NCI-H146 treated with DMSO at 0.1 percent for 48 hours (cell line): ENCODE results near the gene EXOC2.

Source experiments
- DNase-seq: peaks from one replicate; lab custom pipeline; 2025; ENCODE audit not compliant: unreplicated experiment; lab: John Stamatoyannopoulos, UW

EXOC2 gene

GRCh38 chr6:692858-693722 is at the start of gene EXOC2:
Gene EXOC2 (minus strand): TSS chr6:693139. CDS start chr6:637818, 55,321 bp downstream.
- DNase-seq: peak; percentile 62

DNA sequence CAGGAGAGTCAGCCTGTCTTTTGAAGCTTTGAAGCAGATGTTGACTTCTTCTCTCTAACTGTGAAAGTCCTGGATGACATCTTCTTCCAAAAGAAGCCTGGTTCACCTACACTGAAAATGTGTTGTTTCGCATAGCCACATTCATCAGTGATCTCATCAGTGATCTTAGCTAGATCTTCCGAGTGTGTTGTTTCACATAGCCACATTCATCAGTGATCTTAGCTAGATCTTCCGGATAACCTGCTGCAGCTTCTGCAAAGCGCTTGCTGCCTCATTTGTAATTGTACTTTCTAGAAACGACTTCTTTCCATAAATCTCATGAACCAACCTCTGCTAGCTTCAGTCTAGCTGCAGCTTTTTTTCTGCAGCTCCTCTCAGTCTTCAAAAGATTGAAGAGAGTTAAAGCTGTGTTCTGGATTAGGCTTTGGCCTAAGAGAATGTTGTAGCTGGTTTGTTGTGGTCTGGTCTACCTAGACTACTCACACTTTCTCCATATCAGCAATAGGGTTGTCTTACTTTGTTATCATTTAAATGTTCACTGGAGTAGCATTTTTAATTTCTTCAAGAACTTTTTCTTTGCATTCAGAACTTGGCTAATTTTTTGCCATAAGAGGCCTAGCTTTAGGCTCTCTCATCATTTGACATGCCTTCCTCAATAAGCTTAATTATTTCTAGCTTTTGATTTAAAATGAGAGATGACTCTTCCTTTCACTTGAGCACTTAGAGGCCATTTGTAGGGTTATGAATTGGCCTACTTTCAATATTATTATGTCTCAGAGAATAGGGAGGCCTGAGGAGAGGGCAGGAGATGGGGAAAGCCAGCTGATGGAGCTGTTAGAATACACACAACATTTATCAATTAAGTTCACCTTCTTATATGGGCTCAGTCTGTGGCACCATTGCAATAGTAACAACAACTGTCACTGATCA is 48.7 kb upstream of the EXOC2 start:
- no peak for DNase-seq

GRCh38 chr6:736657-737446 is 43.9 kb upstream of the EXOC2 start:
- DNase-seq: no peak

DNA sequence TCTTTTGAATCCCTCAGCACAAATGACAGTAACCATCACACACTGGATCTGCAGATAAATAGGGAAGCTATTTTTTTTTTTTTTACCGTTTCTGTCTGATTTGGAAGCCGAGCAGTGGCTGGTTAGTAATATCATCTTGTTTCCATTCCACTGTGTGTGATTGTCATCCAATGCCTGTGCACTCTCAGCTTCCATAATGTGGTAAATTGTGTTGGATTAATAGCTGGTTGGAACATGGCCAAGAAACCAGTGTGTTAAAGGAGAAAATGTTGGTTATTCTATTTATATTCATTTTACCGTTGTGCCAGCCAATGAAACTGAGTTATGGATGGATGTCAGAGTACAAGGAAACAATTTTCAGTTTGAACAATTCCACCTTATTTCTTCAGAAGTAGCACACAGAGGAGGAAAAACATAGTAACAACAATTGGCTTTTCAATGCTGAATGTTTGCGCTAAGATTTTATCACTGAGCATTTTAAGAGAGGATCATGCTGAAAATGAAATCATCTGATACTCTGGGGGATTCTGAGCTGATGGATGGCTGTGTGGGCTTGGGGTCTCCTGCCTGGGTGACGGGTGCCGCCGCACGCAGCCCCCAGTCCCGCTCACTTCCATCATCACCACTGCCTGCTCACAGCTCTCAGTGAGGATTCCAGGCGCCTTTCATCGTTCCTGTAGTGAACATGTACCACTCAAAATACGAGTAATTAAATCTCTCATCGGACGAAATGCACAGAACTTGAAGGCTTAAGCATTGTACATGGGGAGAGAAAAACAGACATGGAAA is 40.7 kb upstream of the EXOC2 start:
- DNase-seq: no peak

DNA sequence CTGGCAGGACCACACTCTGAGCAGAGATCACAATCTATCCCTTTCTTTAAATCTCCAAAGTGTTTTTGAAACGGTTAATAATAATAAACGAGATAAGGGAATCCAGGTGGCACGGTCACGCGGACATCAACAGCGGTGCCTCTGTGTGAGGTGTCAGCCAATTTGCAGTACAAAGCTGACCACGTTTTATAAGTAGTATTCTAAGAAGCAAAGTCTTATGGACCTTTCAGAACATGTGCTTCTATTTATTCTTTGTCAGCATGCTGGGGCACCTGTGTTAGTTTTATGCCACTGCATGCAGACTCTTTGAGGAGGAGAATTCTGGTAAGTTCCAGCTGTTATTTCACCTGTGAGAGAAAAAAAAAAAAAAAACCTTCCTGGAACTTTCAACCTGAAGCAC is 39.0 kb upstream of the EXOC2 start:
- DNase-seq: no peak

GRCh38 chr6:729606-730320 is 36.8 kb upstream of the EXOC2 start:
- DNase-seq: no peak

DNA sequence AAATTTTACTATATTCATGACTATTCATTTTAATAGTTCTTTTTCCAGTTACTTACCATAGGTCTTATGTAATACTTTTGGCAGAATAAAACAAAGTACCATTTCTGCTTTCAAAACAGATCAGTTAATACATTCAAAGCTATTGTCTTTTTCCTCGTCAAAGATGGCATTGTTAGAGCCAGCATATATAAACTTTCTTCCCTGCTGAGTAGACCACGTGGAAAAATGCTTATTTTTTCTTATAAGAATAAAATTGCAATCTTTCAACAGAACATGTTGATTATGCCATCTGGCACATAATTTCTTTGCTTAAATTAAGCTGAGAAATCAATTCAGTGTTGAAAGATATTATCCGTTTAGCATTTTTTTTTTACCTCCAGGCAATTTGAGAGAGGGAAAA is 34.9 kb upstream of the EXOC2 start:
- no peak for DNase-seq

DNA sequence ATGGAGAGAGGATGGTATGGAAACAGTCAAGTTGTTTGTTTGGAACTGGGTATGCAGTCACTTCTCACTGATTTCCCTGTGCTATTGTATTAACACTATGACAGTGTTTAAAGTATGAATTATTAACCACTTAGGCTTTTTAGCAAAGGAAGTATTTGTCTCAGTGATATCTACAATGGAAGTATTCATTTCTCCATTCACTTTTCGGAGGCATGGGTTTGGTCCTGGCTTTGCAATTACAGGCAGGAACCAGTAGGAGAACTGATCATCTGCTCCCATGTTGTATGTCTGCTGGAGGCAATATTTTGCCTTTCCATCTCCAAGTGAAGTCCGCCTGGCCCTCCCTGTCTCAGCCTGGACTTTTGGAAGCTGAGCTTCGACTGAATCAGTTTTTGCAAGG is 30.6 kb upstream of the EXOC2 start:
- no peak for DNase-seq

DNA sequence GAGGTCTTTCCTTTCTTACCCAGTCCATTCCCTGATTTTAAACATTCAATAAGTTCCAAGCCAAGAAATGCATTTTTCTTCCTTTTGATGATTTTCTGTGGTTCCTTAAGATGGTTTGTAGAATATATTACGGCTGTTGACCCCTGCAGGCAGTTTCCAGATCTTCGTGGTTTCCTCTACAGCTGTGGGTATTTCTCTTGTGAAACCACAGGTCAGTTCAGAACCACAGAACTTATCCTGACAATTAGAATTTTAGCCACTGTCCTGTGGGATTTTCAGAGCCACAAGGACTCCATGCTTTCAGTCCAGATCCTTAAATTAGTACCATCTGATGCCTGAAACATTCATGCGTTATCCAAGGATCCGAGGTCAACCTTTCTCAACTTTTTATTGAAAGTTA is 29.7 kb upstream of the EXOC2 start:
- DNase-seq: no peak

- DNase-seq: peak; percentile 23
Observed at GRCh38 chr6:722077-722524, 29.2 kb upstream of the EXOC2 start.

- DNase-seq: no peak
Observed at GRCh38 chr6:718345-718744, 25.4 kb upstream of the EXOC2 start.

DNA sequence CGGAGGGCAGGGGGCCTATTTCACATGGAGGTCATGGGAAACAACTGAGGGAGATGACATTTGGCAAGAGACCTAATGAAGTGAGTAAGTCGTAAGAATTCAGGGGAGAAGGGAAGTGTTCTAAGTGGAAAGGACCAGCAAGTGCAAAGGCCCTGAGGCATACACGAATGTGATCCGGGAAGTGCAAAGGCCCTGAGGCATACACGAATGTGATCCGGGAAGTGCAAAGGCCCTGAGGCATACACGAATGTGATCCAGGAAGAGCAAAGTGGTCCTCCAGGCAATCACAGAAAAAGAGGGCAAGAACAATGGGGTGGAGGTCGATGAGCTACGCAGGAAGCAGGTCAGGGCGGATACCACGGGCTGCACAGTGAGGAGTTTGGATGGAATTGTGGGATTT is 24.2 kb upstream of the EXOC2 start:
- no peak for DNase-seq

GRCh38 chr6:715709-716491 is 23.0 kb upstream of the EXOC2 start:
- DNase-seq: no peak

- DNase-seq: no peak
Observed at GRCh38 chr6:714100-714499, 21.2 kb upstream of the EXOC2 start.

DNA sequence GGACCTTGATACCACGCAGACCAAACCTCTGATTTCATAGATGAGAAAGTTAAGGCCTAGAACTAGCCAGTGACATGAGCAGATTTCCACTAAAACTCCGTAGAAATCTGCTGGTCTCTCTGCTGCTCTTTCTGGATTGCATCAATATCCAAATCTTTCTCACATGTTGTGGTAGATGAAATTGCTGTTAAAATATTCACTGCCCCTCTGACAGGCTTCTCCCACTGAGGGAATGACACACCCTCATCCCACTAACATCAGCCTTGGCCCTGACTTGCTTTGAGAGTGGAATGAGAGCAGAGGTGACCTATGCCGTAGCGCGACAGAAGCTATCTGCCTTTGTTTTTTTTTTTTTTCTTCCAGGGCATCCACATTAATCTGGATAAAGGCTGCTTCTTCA is 20.4 kb upstream of the EXOC2 start:
- DNase-seq: no peak

- no peak for DNase-seq
Observed at GRCh38 chr6:712805-713204, 19.9 kb upstream of the EXOC2 start.

DNA sequence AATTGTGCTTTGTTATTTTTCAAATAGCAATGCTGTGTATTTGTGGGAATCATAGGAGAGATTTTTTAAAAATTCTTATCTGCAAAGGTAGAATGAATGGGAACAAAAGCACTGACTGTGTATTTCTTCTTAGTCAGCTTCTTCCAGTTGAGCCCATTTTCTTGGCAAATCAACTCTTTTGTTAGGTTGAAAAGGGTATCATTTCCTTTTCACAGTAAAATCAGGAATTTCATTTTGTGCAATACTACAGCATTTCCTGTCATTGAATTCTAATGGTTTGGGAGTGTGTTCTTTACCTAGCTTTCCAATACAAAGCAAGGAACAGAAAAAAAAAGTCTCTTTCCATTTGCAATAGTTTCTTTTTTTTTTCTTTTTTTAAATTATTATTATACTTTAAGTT is 19.0 kb upstream of the EXOC2 start:
- no peak for DNase-seq

DNA sequence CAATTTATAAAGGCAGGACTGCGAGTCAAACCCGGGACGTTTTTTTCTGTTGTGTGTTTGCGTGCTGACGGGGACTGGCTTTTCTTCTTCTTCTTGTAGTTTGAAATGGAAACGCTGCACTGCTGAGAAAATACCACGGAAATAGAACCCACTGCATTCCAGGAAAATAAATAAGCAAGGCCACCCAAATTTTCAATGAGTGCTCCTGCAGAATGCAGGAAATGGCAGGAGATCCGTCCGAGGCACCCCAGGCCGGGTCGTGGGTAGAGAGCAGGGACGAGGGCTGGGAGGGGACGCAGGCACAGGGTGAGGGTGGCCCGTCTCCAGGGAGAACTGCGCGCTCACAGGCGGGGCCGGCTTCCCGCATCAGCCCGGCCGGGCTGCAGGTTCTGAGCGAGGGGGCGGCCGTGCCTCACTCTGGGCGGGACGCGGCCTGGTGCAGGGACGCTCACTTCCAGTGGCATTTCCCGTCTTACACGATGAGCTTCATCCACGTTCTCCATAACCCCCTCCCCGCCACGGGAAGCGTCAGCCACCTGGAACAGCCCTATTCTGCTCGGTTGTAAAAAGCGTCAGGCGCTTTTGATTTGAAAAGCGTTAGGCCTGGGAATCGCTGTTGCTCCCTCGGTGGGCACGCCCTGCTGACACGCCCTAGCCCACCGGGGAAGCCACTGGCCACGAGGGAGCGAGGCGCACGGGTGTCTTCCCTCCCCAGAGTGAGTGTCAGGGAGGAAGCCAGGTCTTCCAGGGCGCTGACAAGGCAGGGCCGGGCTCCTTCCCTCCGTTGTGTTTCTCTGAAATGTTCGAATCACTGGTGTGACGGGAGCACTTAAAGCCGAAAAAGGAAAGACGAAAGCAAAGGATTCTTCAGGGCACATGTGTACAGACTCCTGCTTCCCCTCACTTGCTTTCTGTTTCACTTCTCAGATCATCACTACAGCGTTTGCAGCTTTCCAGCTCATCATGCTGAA is 17.9 kb upstream of the EXOC2 start:
- peak; percentile 36 for DNase-seq
